ENCODE data around the gene C16orf82. TPM values are rescaled to one million over a fixed set of nuclear protein-coding genes. Genes with fewer than 3 reads are reported as not detected.

Gene C16orf82
- polyA plus RNA-seq, 1 donor from 2014 or later: not detected

- Histone ChIP-seq H3K79me2 (replicated peaks; ENCODE audit: insufficient read depth, low read length) (no peaks in the 10 kb centered on the region), H3K4me3 (ENCODE audit: low read length) (no peak overlapping the region), H3K9ac (ENCODE audit: low read length) (no peak overlapping the region), H3K27me3 (ENCODE audit: insufficient read depth, low read depth, low read length) (no peaks in the 10 kb centered on the region), H2AFZ (ENCODE audit: low read depth, low read length) (no peak overlapping the region), H3K36me3 (ENCODE audit: insufficient read depth, low read length) (no peaks in the 10 kb centered on the region), H3K9me3 (ENCODE audit: low read length) (no peaks in the 10 kb centered on the region), H3F3A (ENCODE audit: insufficient read depth, low read length, poor library complexity, severe bottlenecking) (no peaks in the 10 kb centered on the region), H3K4me2 (ENCODE audit: low read length) (no peak overlapping the region), H4K20me1 (ENCODE audit: insufficient read depth) (no peaks in the 10 kb centered on the region), H3K27ac (ENCODE audit: low read length) (no peak overlapping the region), H3K9me2 (ENCODE audit: insufficient read depth, low read length) (no peaks in the 10 kb centered on the region)
- TF ChIP-seq SMC3 (conservative IDR thresholded peaks at IDR 0.05; ENCODE audit: poor library complexity): no peak
- no peak for TF ChIP-seq TAF1 (IDR thresholded peaks at IDR 0.05; ENCODE audit: low read depth)
- TF ChIP-seq POLR2AphosphoS5 (IDR thresholded peaks at IDR 0.05): no peak
- TF ChIP-seq EP300 (conservative IDR thresholded peaks at IDR 0.05; ENCODE audit: poor library complexity, severe bottlenecking): no peak
- TF ChIP-seq EZH2 (IDR thresholded peaks at IDR 0.05; ENCODE audit: borderline replicate concordance, insufficient read depth, low read length, poor library complexity, severe bottlenecking): no peak
- TF ChIP-seq, protein P1, sequence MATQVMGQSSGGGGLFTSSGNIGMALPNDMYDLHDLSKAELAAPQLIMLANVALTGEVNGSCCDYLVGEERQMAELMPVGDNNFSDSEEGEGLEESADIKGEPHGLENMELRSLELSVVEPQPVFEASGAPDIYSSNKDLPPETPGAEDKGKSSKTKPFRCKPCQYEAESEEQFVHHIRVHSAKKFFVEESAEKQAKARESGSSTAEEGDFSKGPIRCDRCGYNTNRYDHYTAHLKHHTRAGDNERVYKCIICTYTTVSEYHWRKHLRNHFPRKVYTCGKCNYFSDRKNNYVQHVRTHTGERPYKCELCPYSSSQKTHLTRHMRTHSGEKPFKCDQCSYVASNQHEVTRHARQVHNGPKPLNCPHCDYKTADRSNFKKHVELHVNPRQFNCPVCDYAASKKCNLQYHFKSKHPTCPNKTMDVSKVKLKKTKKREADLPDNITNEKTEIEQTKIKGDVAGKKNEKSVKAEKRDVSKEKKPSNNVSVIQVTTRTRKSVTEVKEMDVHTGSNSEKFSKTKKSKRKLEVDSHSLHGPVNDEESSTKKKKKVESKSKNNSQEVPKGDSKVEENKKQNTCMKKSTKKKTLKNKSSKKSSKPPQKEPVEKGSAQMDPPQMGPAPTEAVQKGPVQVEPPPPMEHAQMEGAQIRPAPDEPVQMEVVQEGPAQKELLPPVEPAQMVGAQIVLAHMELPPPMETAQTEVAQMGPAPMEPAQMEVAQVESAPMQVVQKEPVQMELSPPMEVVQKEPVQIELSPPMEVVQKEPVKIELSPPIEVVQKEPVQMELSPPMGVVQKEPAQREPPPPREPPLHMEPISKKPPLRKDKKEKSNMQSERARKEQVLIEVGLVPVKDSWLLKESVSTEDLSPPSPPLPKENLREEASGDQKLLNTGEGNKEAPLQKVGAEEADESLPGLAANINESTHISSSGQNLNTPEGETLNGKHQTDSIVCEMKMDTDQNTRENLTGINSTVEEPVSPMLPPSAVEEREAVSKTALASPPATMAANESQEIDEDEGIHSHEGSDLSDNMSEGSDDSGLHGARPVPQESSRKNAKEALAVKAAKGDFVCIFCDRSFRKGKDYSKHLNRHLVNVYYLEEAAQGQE (IDR thresholded peaks at IDR 0.05; ENCODE audit: borderline replicate concordance): no peak
- TF ChIP-seq MXI1 (conservative IDR thresholded peaks at IDR 0.05; ENCODE audit: poor library complexity, severe bottlenecking): no peak
- no peak for TF ChIP-seq RAD21 (conservative IDR thresholded peaks at IDR 0.05)
- TF ChIP-seq, protein P2, sequence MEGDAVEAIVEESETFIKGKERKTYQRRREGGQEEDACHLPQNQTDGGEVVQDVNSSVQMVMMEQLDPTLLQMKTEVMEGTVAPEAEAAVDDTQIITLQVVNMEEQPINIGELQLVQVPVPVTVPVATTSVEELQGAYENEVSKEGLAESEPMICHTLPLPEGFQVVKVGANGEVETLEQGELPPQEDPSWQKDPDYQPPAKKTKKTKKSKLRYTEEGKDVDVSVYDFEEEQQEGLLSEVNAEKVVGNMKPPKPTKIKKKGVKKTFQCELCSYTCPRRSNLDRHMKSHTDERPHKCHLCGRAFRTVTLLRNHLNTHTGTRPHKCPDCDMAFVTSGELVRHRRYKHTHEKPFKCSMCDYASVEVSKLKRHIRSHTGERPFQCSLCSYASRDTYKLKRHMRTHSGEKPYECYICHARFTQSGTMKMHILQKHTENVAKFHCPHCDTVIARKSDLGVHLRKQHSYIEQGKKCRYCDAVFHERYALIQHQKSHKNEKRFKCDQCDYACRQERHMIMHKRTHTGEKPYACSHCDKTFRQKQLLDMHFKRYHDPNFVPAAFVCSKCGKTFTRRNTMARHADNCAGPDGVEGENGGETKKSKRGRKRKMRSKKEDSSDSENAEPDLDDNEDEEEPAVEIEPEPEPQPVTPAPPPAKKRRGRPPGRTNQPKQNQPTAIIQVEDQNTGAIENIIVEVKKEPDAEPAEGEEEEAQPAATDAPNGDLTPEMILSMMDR (IDR thresholded peaks at IDR 0.05; ENCODE audit: poor library complexity, severe bottlenecking): no peak
Measured at GRCh38 chr16:27083861-27084261, 17.1 kb downstream of the C16orf82 start.

GRCh38 chr16:27084307-27085028 lies 17.7 kb downstream of the C16orf82 start:
- no peak overlapping the region for H3K9ac ChIP-seq (ENCODE audit: low read length)
- no peak for TF ChIP-seq RAD21 (conservative IDR thresholded peaks at IDR 0.05)
- TF ChIP-seq TAF1 (IDR thresholded peaks at IDR 0.05; ENCODE audit: low read depth): no peak
- TF ChIP-seq, protein P1 (IDR thresholded peaks at IDR 0.05; ENCODE audit: borderline replicate concordance): no peak
- TF ChIP-seq POLR2AphosphoS5 (IDR thresholded peaks at IDR 0.05): no peak
- no peak for TF ChIP-seq EZH2 (IDR thresholded peaks at IDR 0.05; ENCODE audit: borderline replicate concordance, insufficient read depth, low read length, poor library complexity, severe bottlenecking)
- no peak for TF ChIP-seq MXI1 (conservative IDR thresholded peaks at IDR 0.05; ENCODE audit: poor library complexity, severe bottlenecking)
- TF ChIP-seq SMC3 (conservative IDR thresholded peaks at IDR 0.05; ENCODE audit: poor library complexity): no peak
- TF ChIP-seq, protein P2 (IDR thresholded peaks at IDR 0.05; ENCODE audit: poor library complexity, severe bottlenecking): no peak
- no peak for TF ChIP-seq EP300 (conservative IDR thresholded peaks at IDR 0.05; ENCODE audit: poor library complexity, severe bottlenecking)
- no peak overlapping the region for H3K27ac ChIP-seq (ENCODE audit: low read length)
- H3K79me2 ChIP-seq (replicated peaks; ENCODE audit: insufficient read depth, low read length): no peaks in the 10 kb centered on the region
- no peak overlapping the region for H3K4me3 ChIP-seq (ENCODE audit: low read length)
- H4K20me1 ChIP-seq (ENCODE audit: insufficient read depth): no peaks in the 10 kb centered on the region
- no peaks in the 10 kb centered on the region for H3F3A ChIP-seq (ENCODE audit: insufficient read depth, low read length, poor library complexity, severe bottlenecking)
- H3K27me3 ChIP-seq (ENCODE audit: insufficient read depth, low read depth, low read length): no peaks in the 10 kb centered on the region
- no peaks in the 10 kb centered on the region for H3K9me2 ChIP-seq (ENCODE audit: insufficient read depth, low read length)
- no peaks in the 10 kb centered on the region for H3K9me3 ChIP-seq (ENCODE audit: low read length)
- H3K36me3 ChIP-seq (ENCODE audit: insufficient read depth, low read length): no peaks in the 10 kb centered on the region
- no peak overlapping the region for H3K4me2 ChIP-seq (ENCODE audit: low read length)
- no peak overlapping the region for H2AFZ ChIP-seq (ENCODE audit: low read depth, low read length)

Measured in neural cell (in vitro differentiated cells).